Right lobe of liver (tissue), 6 donors: Measurements from ENCODE around the gene SLC25A13. TPM values are rescaled to one million over a fixed set of nuclear protein-coding genes. Genes with fewer than 3 reads are reported as not detected.
A peak's percentile ranks its signal among the peaks of the same experiment; 100 is the strongest.

Experiments
- ATAC-seq, 4 donors: fragments of 200-7000 bp; cut with Tn5 transposase; one replicate each; pipeline ENCODE4 v1.9.1; 2020; ENCODE audit warnings: mild to moderate bottlenecking in 4 of 4, moderate library complexity in 4 of 4
- DNase-seq, 3 donors: peaks; one replicate each; pipeline ENCODE4 v3.0.0-alpha.2; 2020
- H3K27ac ChIP-seq, 3 donors: fragments of 200-600 bp; one replicate each; pipeline ENCODE4 v1.8.0; 2022
- H3K27me3 ChIP-seq, 2 donors: fragments of 200-600 bp; one replicate each; pipeline ENCODE4 v1.8.0; 2022
- H3K36me3 ChIP-seq, 4 donors: fragments of 200-600 bp; sonication (generic) in 1 of 4; one replicate each; pipeline versions ENCODE4 v1.5.1 to v1.8.0; 2017 to 2022; ENCODE audit warnings: control low read depth in 1 of 4
- H3K4me1 ChIP-seq, 4 donors: fragments of 200-600 bp; sonication (generic) in 1 of 4; one replicate each; pipeline versions ENCODE4 v1.5.1 to v1.8.0; 2017 to 2022; ENCODE audit warnings: control low read depth in 1 of 4
- H3K4me3 ChIP-seq, 3 donors: fragments of 200-600 bp; one replicate each; pipeline ENCODE4 v1.8.0; 2022
- H3K9me3 ChIP-seq, 4 donors: fragments of 200-600 bp; sonication (generic) in 1 of 4; one replicate each; pipeline versions ENCODE4 v1.5.1 to v1.8.0; 2017 to 2022; ENCODE audit warnings: control low read depth in 1 of 4
- POLR2A ChIP-seq: fragments of 450-650 bp; IDR thresholded peaks from one replicate; pipeline ENCODE4 v1.6.1; 2017; ENCODE audit warnings: antibody characterized with exemption, mild to moderate bottlenecking
- WGBS: methylation state at CpG from one replicate; pipeline ENCODE4 v1.1.6; 2018; ENCODE audit warnings: low coverage, low lambda C conversion rate; ENCODE audit not compliant: insufficient coverage; ENCODE audit errors: missing lambda C conversion rate; 5-methylcytosine and 5-hydroxymethylcytosine counted together
- intact Hi-C, 2 donors: fragments of 100-400 bp; cut with DNase I; formaldehyde crosslinking; loops; one replicate each; pipeline versions ENCODE4 v1.11.2 to v1.14.1; 2022
- total RNA-seq, 6 experiments: library from RNA; depleted of rRNA in 2 of 6; stranded (reverse); fragments of >200 nt in 2 of 6; fragmentation: NEBNext Ultra II Directional in 3 of 6; extraction: Animal tissue kit (Norgen Biotek cat#: 25700) in 3 of 6; gene quantifications; one replicate each; pipeline versions ENCODE4 v1.1.0 to v1.2.4, GENCODE V29; 2016 to 2023
- TF ChIP-seq, protein P1 (sequence below), 4 donors: fragments of 200-600 bp in 3 of 4; fragments of 450-650 bp in 1 of 4; IDR thresholded peaks; one replicate each; pipeline versions ENCODE4 v1.5.1 to v1.8.0; 2016 to 2022; ENCODE audit warnings: antibody characterized with exemption in 4 of 4, mild to moderate bottlenecking in 2 of 4
- donor health status: DM: no; HTN: yes; CAD: no.
- donor health status: DM: no; HTN: no; CAD: no.
- donor health status: DM: no; HTN: no; CAD: no.
- donor health status: DM: no; HTN: yes; CAD: no.
- donor health status: DM: no; HTN: yes; CAD: no.

The SLC25A13 gene
- total RNA-seq, 6 experiments from 2014 or later, result 54.5 to 110 (median 83.0) TPM

DNA sequence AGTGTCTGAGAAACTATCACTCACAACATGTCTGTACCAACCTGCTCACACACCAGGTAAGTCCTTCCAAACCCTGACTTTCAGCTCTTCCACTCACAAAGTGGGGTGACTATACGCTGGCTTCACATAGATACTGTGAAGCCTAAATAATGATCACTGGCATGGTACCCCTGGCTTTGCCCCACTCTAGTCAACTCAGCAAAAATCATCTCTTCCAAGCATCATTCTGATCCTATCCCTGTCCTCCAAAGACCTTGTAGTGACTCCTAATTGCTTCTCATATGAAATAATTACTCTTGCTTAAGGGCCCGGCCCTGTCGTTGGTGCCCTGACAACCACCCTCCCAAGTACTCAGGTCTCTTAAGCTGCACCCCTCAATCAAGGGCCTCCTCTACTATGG, 97.8 kb downstream of the SLC25A13 start:
- TF ChIP-seq, protein P1, sequence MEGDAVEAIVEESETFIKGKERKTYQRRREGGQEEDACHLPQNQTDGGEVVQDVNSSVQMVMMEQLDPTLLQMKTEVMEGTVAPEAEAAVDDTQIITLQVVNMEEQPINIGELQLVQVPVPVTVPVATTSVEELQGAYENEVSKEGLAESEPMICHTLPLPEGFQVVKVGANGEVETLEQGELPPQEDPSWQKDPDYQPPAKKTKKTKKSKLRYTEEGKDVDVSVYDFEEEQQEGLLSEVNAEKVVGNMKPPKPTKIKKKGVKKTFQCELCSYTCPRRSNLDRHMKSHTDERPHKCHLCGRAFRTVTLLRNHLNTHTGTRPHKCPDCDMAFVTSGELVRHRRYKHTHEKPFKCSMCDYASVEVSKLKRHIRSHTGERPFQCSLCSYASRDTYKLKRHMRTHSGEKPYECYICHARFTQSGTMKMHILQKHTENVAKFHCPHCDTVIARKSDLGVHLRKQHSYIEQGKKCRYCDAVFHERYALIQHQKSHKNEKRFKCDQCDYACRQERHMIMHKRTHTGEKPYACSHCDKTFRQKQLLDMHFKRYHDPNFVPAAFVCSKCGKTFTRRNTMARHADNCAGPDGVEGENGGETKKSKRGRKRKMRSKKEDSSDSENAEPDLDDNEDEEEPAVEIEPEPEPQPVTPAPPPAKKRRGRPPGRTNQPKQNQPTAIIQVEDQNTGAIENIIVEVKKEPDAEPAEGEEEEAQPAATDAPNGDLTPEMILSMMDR (IDR thresholded peaks at IDR 0.05), result no peak
- no peak for TF ChIP-seq POLR2A
- Histone ChIP-seq H3K27me3 (no peaks in the 10 kb centered on the region), H3K4me3 (no peak overlapping the region), H3K9me3 (no peaks in the 10 kb centered on the region), H3K27ac (no peak overlapping the region), H3K4me1 (peaks cover 0 to 3% (median 0%) of the 10 kb centered on the region in 4 donors), H3K36me3 (peaks cover 0 to 4% (median 0%) of the 10 kb centered on the region in 4 donors)
- intact Hi-C loops, result no loop called here
- WGBS, result 97% methylated on average over 3 of the region's 3 CpGs
- no peak for DNase-seq
- ATAC-seq, result peak in 1 of 4 donors; percentile 30

DNA sequence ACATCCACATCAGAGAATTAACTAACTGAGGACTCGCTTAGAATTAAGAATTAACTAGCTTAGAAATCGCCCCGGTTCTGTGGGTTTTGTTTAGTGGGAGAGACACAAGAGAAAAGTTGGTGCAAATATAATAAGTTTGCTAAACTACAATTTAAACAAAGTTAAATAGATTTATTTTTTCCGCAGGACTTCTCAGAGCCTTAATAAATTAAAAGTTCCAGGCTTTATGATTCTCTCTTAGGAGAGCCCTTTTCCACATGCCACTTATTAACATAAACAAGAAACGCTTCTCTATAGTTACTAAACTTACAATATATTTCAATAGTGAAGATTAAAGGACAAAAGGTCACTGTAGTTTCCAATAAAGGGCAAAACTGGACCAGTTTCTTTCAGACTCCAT, 100.0 kb downstream of the SLC25A13 start:
- Histone ChIP-seq H3K27ac (no peak overlapping the region), H3K4me3 (no peak overlapping the region), H3K36me3 (no peaks in the 10 kb centered on the region), H3K4me1 (peaks cover 0 to 3% (median 0%) of the 10 kb centered on the region in 4 donors), H3K9me3 (no peaks in the 10 kb centered on the region), H3K27me3 (no peaks in the 10 kb centered on the region)
- ATAC-seq (no peak), DNase-seq (no peak)
- TF ChIP-seq, protein P1 (IDR thresholded peaks at IDR 0.05), result no peak
- TF ChIP-seq POLR2A, result no peak
- 92% methylated on average over 5 of the region's 5 CpGs for WGBS
- intact Hi-C loops, result no loop called here

DNA sequence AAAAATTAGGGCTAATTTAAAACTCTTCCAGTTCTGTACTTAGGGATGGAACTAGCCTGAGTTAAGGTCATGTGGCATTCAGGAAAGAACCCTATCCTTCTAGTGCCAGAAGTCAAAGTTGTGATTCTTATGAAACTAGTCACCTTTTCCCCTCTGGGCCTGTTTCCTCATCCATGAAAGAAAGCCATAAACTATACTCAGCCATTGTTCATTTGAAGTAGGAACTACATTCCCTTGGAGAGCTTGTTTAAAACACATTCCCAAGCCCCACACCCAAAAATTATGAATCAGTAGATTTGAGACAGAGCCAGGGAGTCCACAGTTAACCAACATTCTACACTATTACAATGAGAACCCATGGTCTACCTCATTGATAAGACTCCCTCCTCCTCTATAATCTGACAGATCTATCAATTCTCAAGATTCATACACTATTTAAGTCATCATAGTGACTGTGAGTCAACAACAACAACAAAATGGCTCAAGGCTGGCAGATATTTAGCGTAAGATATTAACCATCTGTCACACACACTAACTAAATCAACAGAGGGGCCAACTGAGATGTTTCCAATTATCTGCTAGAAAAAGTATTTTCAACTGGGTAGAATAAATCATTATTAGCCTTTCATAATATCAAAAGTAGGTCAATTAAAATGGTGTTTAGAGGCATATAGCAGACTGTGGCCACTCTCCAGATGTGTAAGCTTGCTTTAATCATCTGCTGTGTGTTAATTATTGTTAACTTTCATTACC, 102.3 kb downstream of the SLC25A13 start:
- Histone ChIP-seq H3K36me3 (no peaks in the 10 kb centered on the region), H3K27ac (no peak overlapping the region), H3K4me3 (no peak overlapping the region), H3K27me3 (no peaks in the 10 kb centered on the region), H3K4me1 (peaks cover 0 to 3% (median 0%) of the 10 kb centered on the region in 4 donors), H3K9me3 (no peaks in the 10 kb centered on the region)
- peak in 3 of 4 donors; percentile 46 to 69 (median 61) for ATAC-seq
- 100% methylated on average over 1 of the region's 1 CpG for WGBS
- intact Hi-C loops, result no loop called here
- no peak for DNase-seq
- TF ChIP-seq, protein P1 (IDR thresholded peaks at IDR 0.05), result no peak
- no peak for TF ChIP-seq POLR2A

DNA sequence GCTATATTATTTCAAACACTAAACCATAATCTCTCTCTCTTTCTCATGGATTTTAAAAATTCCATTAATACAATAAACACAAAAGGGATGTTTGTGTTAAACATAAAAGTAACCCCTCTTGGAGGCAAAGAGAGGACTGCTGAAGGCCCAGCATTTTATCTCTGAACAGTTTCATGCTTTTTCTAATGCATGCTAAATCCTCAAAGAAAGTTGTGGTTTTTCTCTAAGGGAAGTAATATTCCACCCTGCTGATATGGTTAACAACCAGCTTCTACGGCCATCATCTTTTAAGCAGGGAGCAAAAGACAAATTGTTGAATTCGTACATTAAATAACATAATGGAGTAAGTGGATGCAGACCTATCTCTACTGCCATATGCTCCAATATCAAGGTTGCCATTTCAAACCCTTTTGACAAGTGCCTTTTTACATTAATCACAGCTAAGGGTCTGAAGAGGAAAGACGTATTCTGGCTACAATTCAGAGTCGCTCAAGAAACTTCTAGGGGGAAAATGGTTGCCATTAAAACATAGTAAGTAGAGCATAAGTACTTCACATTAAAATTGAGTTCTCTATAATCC, 103.1 kb downstream of the SLC25A13 start:
- WGBS, result 68% methylated on average over 4 of the region's 4 CpGs
- intact Hi-C loops, result no loop called here
- ATAC-seq, result no peak
- no peaks in the 10 kb centered on the region for H3K27me3 ChIP-seq
- H3K4me3 ChIP-seq, result no peak overlapping the region
- no peak for TF ChIP-seq POLR2A
- TF ChIP-seq, protein P1 (IDR thresholded peaks at IDR 0.05), result no peak
- H3K4me1 ChIP-seq, result peaks cover 0 to 3% (median 0%) of the 10 kb centered on the region in 4 donors
- DNase-seq, result no peak
- no peaks in the 10 kb centered on the region for H3K36me3 ChIP-seq
- H3K27ac ChIP-seq, result no peak overlapping the region
- H3K9me3 ChIP-seq, result no peaks in the 10 kb centered on the region
